SK-N-SH (cell line): Measurements from ENCODE around the gene ZNF544. TPM values are rescaled to one million over a fixed set of nuclear protein-coding genes. Genes with fewer than 3 reads are reported as not detected.

ENCODE experiments used
- CTCF ChIA-PET: fragments of 300-600, 350-600 bp; formaldehyde crosslinking; extraction: SDS; loops from one replicate; lab custom pipeline; 2021; lab: Yijun Ruan, JAX
- POLR2A ChIA-PET: fragments of 350-600 bp; sonication (Branson Sonifier 250); formaldehyde crosslinking; extraction: SDS; loops from one replicate; lab custom pipeline; 2020; ENCODE audit warnings: antibody characterized with exemption, inconsistent platforms; lab: Yijun Ruan, JAX
- DNase-seq: peaks from one replicate; pipeline ENCODE4 v3.0.0; 2012
- H2AFZ ChIP-seq: fragments of 200-600 bp; sonication (generic); 2 replicates; pipeline ENCODE4 v1.8.1; 2016; ENCODE audit warnings: antibody characterized with exemption, mild to moderate bottlenecking, low read depth
- H3F3A ChIP-seq: fragments of 200-600 bp; sonication (generic); replicated peaks from 2 replicates; pipeline ENCODE3; 2016; ENCODE audit warnings: antibody characterized with exemption, mild to moderate bottlenecking; ENCODE audit not compliant: insufficient read depth
- H3K27ac ChIP-seq, 2 experiments: fragments of 200-500 bp in 1 of 2; fragments of 200-600 bp in 1 of 2; sonication (Bioruptor generic) in 1 of 2; sonication (generic), shearing (Covaris generic) in 1 of 2; 2 replicates each; pipeline versions ENCODE4 v1.5.1 to v1.6.1; 2014 to 2016; ENCODE audit warnings: low read depth in 2 of 2, inconsistent platforms in 1 of 2, low read length in 1 of 2, mild to moderate bottlenecking in 1 of 2, mixed read lengths in 1 of 2
- H3K27me3 ChIP-seq: fragments of 200-600 bp; sonication (generic), shearing (Covaris generic); 2 replicates; pipeline ENCODE4 v1.6.1; 2016; ENCODE audit warnings: mixed run types; ENCODE audit not compliant: insufficient read depth
- H3K36me3 ChIP-seq, 2 experiments: fragments of 200-500 bp in 1 of 2; fragments of 200-600 bp in 1 of 2; sonication (Bioruptor generic) in 1 of 2; sonication (generic) in 1 of 2; replicated peaks in 1 of 2; 2 replicates each; pipeline versions ENCODE3 to v1.5.1; 2014 to 2016; ENCODE audit warnings: low read length in 1 of 2, mild to moderate bottlenecking in 1 of 2; ENCODE audit not compliant: insufficient read depth in 2 of 2, control insufficient read depth in 1 of 2
- H3K4me1 ChIP-seq, 2 experiments: fragments of 200-500 bp in 1 of 2; fragments of 200-600 bp in 1 of 2; sonication (Bioruptor generic) in 1 of 2; sonication (generic), shearing (Covaris generic) in 1 of 2; 2 replicates each; pipeline versions ENCODE4 v1.5.1 to v1.6.1; 2014 to 2016; ENCODE audit warnings: low read depth in 1 of 2, low read length in 1 of 2, mixed run types in 1 of 2; ENCODE audit not compliant: insufficient read depth in 2 of 2, control insufficient read depth in 1 of 2
- H3K4me2 ChIP-seq: fragments of 200-600 bp; sonication (generic), shearing (Covaris generic); 2 replicates; pipeline ENCODE4 v1.6.1; 2017; ENCODE audit warnings: mixed run types
- H3K4me3 ChIP-seq, 2 experiments: fragments of 200-500 bp in 1 of 2; fragments of 200-600 bp in 1 of 2; sonication (Bioruptor generic) in 1 of 2; sonication (generic), shearing (Covaris generic) in 1 of 2; 2 replicates each; pipeline versions ENCODE4 v1.5.1 to v1.8.1; 2014 to 2016; ENCODE audit warnings: low read depth in 2 of 2, inconsistent platforms in 1 of 2, low read length in 1 of 2, mild to moderate bottlenecking in 1 of 2, mixed read lengths in 1 of 2, moderate library complexity in 1 of 2
- H3K79me2 ChIP-seq: fragments of 200-600 bp; sonication (generic); 2 replicates; pipeline ENCODE4 v1.8.1; 2017; ENCODE audit warnings: mild to moderate bottlenecking; ENCODE audit not compliant: insufficient read depth
- H3K9ac ChIP-seq: fragments of 200-600 bp; sonication (generic); 2 replicates; pipeline ENCODE4 v1.6.1; 2017; ENCODE audit warnings: mixed run types
- H3K9me2 ChIP-seq: fragments of 200-600 bp; sonication (generic); 2 replicates; pipeline ENCODE4 v1.6.1; 2017; ENCODE audit warnings: mixed run types
- H3K9me3 ChIP-seq: fragments of 200-600 bp; sonication (generic); 2 replicates; pipeline ENCODE4 v1.6.1; 2017; ENCODE audit warnings: mixed run types, mild to moderate bottlenecking, moderate library complexity
- H4K20me1 ChIP-seq: fragments of 200-600 bp; sonication (generic); 2 replicates; pipeline ENCODE4 v1.6.1; 2017; ENCODE audit warnings: mild to moderate bottlenecking, mixed run types; ENCODE audit not compliant: insufficient read depth
- CHD2 ChIP-seq: fragments of 150-350 bp; IDR thresholded peaks from 2 replicates; pipeline ENCODE4 v1.6.1; 2018; ENCODE audit warnings: low read length; ENCODE audit not compliant: partially characterized antibody
- ELF1 ChIP-seq: IDR thresholded peaks from 2 replicates; pipeline ENCODE4 v1.4.0; 2012
- EZH2phosphoT487 ChIP-seq: fragments of 200-600 bp; sonication (generic); IDR thresholded peaks from 2 replicates; pipeline ENCODE4 v1.6.1; 2017; ENCODE audit warnings: low read depth, mixed run types, mild to moderate bottlenecking, antibody characterized with exemption, moderate library complexity, borderline replicate concordance
- FOXM1 ChIP-seq: IDR thresholded peaks from 2 replicates; pipeline ENCODE4 v1.4.0; 2012; ENCODE audit warnings: low read depth, mild to moderate bottlenecking
- GABPA ChIP-seq: IDR thresholded peaks from 2 replicates; pipeline ENCODE4 v1.4.0; 2012; ENCODE audit warnings: low read depth, mild to moderate bottlenecking
- GATA2 ChIP-seq: sonication (generic); formaldehyde crosslinking; IDR thresholded peaks from 2 replicates; pipeline ENCODE4 v1.5.0; 2020; ENCODE audit warnings: mild to moderate bottlenecking, missing genetic modification reagents
- IRF3 ChIP-seq: fragments of 150-350 bp; IDR thresholded peaks from 2 replicates; pipeline ENCODE4 v1.6.1; 2016; ENCODE audit warnings: mild to moderate bottlenecking, low read depth, low read length
- MEF2A ChIP-seq: IDR thresholded peaks from 2 replicates; pipeline ENCODE4 v1.4.0; 2012; ENCODE audit warnings: low read depth, borderline replicate concordance
- MXI1 ChIP-seq: IDR thresholded peaks from 2 replicates; pipeline ENCODE4 v1.6.1; 2012; ENCODE audit warnings: mild to moderate bottlenecking, low read depth, low read length, improper control_type of control experiment
- NFIC ChIP-seq: IDR thresholded peaks from 2 replicates; pipeline ENCODE4 v1.4.0; 2012; ENCODE audit warnings: borderline replicate concordance
- NRF1 ChIP-seq: IDR thresholded peaks from 2 replicates; pipeline ENCODE4 v1.6.1; 2012; ENCODE audit warnings: low read depth, mild to moderate bottlenecking, low read length
- POLR2AphosphoS5 ChIP-seq: IDR thresholded peaks from 2 replicates; pipeline ENCODE4 v1.6.1; 2012; ENCODE audit warnings: low read depth, low read length
- SIN3A ChIP-seq: IDR thresholded peaks from 2 replicates; pipeline ENCODE4 v1.6.1; 2012; ENCODE audit warnings: low read depth, mild to moderate bottlenecking, low read length, moderate library complexity, borderline replicate concordance
- TCF12 ChIP-seq: IDR thresholded peaks from 2 replicates; pipeline ENCODE4 v1.4.0; 2012
- TEAD4 ChIP-seq: IDR thresholded peaks from 2 replicates; pipeline ENCODE4 v1.4.0; 2012; ENCODE audit warnings: mild to moderate bottlenecking, borderline replicate concordance; ENCODE audit not compliant: insufficient read depth
- USF1 ChIP-seq: IDR thresholded peaks from 2 replicates; pipeline ENCODE4 v1.4.0; 2012; ENCODE audit warnings: low read depth, borderline replicate concordance
- YY1 ChIP-seq: IDR thresholded peaks from 2 replicates; pipeline ENCODE4 v1.4.0; 2012; ENCODE audit warnings: low read depth, mild to moderate bottlenecking
- WGBS: methylation state at CpG from one replicate; pipeline ENCODE4 v1.1.6; 2017; ENCODE audit warnings: low lambda C conversion rate; 5-methylcytosine and 5-hydroxymethylcytosine counted together
- polyA plus RNA-seq, 3 experiments: library from polyadenylated mRNA; depleted of rRNA; stranded (reverse); fragments of >200 nt; gene quantifications; 2 replicates each; pipeline ENCODE4 v1.2.3, GENCODE V29; 2012
- TF ChIP-seq, protein P1 (sequence below): IDR thresholded peaks from 2 replicates; pipeline ENCODE4 v1.4.0; 2012; ENCODE audit warnings: low read depth, borderline replicate concordance
- TF ChIP-seq, protein P2 (sequence below): fragments of 200-600 bp; sonication (generic); IDR thresholded peaks from 2 replicates; pipeline ENCODE4 v1.6.1; 2017; ENCODE audit warnings: antibody characterized with exemption, mild to moderate bottlenecking, moderate library complexity
- TF ChIP-seq, protein P3 (sequence below): IDR thresholded peaks from 2 replicates; pipeline ENCODE4 v1.6.1; 2012; ENCODE audit warnings: mild to moderate bottlenecking, low read depth, low read length, moderate library complexity

The ZNF544 gene
- polyA plus RNA-seq, 1 of the 3 experiments (the other 2 are of a cell fraction): 0.89 TPM

DNA sequence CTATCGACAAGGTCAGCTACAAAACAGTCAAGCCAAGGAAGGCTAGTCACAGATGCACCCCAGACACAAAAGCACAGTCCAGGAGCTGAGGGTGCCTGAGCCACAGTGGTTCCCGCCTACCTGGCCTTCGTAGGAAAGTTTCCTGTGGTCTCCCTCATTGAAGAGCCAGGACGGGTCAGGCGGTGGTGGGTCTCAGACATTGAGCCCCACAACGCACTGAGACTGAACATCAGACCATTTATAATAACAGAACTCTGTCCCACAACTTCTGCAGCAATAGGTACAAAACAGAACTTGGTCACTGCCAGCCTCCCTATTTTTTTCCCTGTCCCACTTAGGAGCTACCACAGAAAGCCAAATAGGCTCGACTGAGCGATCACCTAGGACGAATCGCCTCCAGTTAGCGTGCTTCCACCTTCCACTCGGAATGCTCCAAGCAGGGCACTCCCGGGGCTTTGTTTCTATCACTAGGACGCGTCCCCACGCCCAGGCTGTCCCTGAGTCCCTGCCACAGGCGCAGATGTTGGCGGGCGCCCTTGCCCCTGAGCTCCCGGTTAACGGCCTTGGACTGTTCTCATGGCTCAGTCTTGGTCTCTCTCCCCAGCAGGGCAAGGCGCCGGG lies 640 bp upstream of the ZNF544 start (continued):
- no peak for TF ChIP-seq SIN3A
- TF ChIP-seq, protein P1, sequence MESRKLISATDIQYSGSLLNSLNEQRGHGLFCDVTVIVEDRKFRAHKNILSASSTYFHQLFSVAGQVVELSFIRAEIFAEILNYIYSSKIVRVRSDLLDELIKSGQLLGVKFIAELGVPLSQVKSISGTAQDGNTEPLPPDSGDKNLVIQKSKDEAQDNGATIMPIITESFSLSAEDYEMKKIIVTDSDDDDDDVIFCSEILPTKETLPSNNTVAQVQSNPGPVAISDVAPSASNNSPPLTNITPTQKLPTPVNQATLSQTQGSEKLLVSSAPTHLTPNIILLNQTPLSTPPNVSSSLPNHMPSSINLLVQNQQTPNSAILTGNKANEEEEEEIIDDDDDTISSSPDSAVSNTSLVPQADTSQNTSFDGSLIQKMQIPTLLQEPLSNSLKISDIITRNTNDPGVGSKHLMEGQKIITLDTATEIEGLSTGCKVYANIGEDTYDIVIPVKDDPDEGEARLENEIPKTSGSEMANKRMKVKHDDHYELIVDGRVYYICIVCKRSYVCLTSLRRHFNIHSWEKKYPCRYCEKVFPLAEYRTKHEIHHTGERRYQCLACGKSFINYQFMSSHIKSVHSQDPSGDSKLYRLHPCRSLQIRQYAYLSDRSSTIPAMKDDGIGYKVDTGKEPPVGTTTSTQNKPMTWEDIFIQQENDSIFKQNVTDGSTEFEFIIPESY: no peak
- no peak for TF ChIP-seq IRF3
- TF ChIP-seq GATA2: no peak
- no peak for TF ChIP-seq EZH2phosphoT487
- TF ChIP-seq MEF2A: no peak
- TF ChIP-seq USF1: no peak

- H3K9ac ChIP-seq: no peak overlapping the region
- peak overlapping the region in 1 of 2 experiments; percentile 42; a peak in 1 of 4 replicates for H3K4me3 ChIP-seq
- no peak overlapping the region for H3K4me2 ChIP-seq
- no peak overlapping the region for H3K27ac ChIP-seq
- no peaks in the 10 kb centered on the region; a peak in 1 of 4 replicates for H3K4me1 ChIP-seq
- peak; percentile 44 for DNase-seq
- CTCF ChIA-PET: interaction anchor here (1.4 kb wide), 1 partner anchor 74 kb away, joined by 3 read pairs; no protein-coding TSS in a partner anchor
- H3K9me2 ChIP-seq: no peaks in the 10 kb centered on the region
- POLR2A ChIA-PET: interaction anchor here (0.6 kb wide), 2 partner anchors 43 to 46 kb away, joined by 3 to 4 read pairs; partner anchors contain the start of gene ZNF274
- no peaks in the 10 kb centered on the region for H3K27me3 ChIP-seq
- no peak overlapping the region for H2AFZ ChIP-seq
- H4K20me1 ChIP-seq: no peaks in the 10 kb centered on the region
- no peaks in the 10 kb centered on the region; the same call in 1 of the 2 replicates for H3K9me3 ChIP-seq
- no peaks in the 10 kb centered on the region for H3F3A ChIP-seq
- 63% methylated on average over 4 of the region's 13 CpGs for WGBS
- no peaks in the 10 kb centered on the region for H3K36me3 ChIP-seq
- H3K79me2 ChIP-seq: no peaks in the 10 kb centered on the region
- TF ChIP-seq NFIC (no peak), MXI1 (no peak), CHD2 (no peak), YY1 (no peak), GABPA (no peak), FOXM1 (no peak), TCF12 (no peak), TEAD4 (no peak), ELF1 (no peak), NRF1 (no peak), POLR2AphosphoS5 (no peak)
- TF ChIP-seq, protein P2, sequence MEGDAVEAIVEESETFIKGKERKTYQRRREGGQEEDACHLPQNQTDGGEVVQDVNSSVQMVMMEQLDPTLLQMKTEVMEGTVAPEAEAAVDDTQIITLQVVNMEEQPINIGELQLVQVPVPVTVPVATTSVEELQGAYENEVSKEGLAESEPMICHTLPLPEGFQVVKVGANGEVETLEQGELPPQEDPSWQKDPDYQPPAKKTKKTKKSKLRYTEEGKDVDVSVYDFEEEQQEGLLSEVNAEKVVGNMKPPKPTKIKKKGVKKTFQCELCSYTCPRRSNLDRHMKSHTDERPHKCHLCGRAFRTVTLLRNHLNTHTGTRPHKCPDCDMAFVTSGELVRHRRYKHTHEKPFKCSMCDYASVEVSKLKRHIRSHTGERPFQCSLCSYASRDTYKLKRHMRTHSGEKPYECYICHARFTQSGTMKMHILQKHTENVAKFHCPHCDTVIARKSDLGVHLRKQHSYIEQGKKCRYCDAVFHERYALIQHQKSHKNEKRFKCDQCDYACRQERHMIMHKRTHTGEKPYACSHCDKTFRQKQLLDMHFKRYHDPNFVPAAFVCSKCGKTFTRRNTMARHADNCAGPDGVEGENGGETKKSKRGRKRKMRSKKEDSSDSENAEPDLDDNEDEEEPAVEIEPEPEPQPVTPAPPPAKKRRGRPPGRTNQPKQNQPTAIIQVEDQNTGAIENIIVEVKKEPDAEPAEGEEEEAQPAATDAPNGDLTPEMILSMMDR: no peak
- TF ChIP-seq, protein P1: no peak
- TF ChIP-seq, protein P3, sequence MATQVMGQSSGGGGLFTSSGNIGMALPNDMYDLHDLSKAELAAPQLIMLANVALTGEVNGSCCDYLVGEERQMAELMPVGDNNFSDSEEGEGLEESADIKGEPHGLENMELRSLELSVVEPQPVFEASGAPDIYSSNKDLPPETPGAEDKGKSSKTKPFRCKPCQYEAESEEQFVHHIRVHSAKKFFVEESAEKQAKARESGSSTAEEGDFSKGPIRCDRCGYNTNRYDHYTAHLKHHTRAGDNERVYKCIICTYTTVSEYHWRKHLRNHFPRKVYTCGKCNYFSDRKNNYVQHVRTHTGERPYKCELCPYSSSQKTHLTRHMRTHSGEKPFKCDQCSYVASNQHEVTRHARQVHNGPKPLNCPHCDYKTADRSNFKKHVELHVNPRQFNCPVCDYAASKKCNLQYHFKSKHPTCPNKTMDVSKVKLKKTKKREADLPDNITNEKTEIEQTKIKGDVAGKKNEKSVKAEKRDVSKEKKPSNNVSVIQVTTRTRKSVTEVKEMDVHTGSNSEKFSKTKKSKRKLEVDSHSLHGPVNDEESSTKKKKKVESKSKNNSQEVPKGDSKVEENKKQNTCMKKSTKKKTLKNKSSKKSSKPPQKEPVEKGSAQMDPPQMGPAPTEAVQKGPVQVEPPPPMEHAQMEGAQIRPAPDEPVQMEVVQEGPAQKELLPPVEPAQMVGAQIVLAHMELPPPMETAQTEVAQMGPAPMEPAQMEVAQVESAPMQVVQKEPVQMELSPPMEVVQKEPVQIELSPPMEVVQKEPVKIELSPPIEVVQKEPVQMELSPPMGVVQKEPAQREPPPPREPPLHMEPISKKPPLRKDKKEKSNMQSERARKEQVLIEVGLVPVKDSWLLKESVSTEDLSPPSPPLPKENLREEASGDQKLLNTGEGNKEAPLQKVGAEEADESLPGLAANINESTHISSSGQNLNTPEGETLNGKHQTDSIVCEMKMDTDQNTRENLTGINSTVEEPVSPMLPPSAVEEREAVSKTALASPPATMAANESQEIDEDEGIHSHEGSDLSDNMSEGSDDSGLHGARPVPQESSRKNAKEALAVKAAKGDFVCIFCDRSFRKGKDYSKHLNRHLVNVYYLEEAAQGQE: no peak
These were observed 533 bp downstream of the ZNF544 start for GRCh38 chr19:58229255-58229639.
